ENCODE results near the gene SPECC1L.
"Not testable (repeated sequence)": the region's sequence is repeated elsewhere in the genome, so short reads cannot be mapped to it uniquely, and the experiment has no call there.

Gene SPECC1L

GRCh38 chr22:24270556-24271385 is at the start of gene SPECC1L:
Gene SPECC1L (plus strand): TSS chr22:24270831. CDS start chr22:24302232, 31,401 bp downstream.
- DNase-seq: peak; percentile 86

GRCh38 chr22:24224468-24224867 is 46.2 kb upstream of the SPECC1L start:
- no peak for DNase-seq

GRCh38 chr22:24225044-24225601 is 45.5 kb upstream of the SPECC1L start:
- no peak for DNase-seq

- no peak for DNase-seq
These were observed 44.7 kb upstream of the SPECC1L start for GRCh38 chr22:24225951-24226350.

- DNase-seq: peak; percentile 21
These were observed 39.5 kb upstream of the SPECC1L start for GRCh38 chr22:24230911-24231656.

- DNase-seq: no peak
These were observed 38.9 kb upstream of the SPECC1L start for GRCh38 chr22:24231706-24232105.

GRCh38 chr22:24232124-24232523 is 38.5 kb upstream of the SPECC1L start:
- no peak for DNase-seq

GRCh38 chr22:24232725-24233124 is 37.9 kb upstream of the SPECC1L start:
- no peak for DNase-seq

- DNase-seq: no peak
These were observed 37.4 kb upstream of the SPECC1L start for GRCh38 chr22:24233235-24233634.

GRCh38 chr22:24233816-24234215 is 36.8 kb upstream of the SPECC1L start:
- no peak for DNase-seq

GRCh38 chr22:24235315-24235714 is 35.3 kb upstream of the SPECC1L start:
- no peak for DNase-seq

GRCh38 chr22:24236656-24237055 is 34.0 kb upstream of the SPECC1L start:
- no peak for DNase-seq

- not testable (repeated sequence) for DNase-seq
These were observed 32.4 kb upstream of the SPECC1L start for GRCh38 chr22:24238101-24238694.

- DNase-seq: no peak
These were observed 30.2 kb upstream of the SPECC1L start for GRCh38 chr22:24240381-24240780.

GRCh38 chr22:24240985-24241692 is 29.5 kb upstream of the SPECC1L start:
- DNase-seq: not testable (repeated sequence)

GRCh38 chr22:24243417-24243816 is 27.2 kb upstream of the SPECC1L start:
- DNase-seq: not testable (repeated sequence)

- no peak for DNase-seq
These were observed 26.4 kb upstream of the SPECC1L start for GRCh38 chr22:24244144-24244787.

- not testable (repeated sequence) for DNase-seq
These were observed 25.6 kb upstream of the SPECC1L start, which contains the start of gene GGT5 for GRCh38 chr22:24245030-24245431. Gene GGT5 (minus strand): TSS chr22:24245082. CDS start chr22:24244725, 357 bp downstream.

GRCh38 chr22:24245584-24246561 is 24.8 kb upstream of the SPECC1L start:
- DNase-seq: not testable (repeated sequence)

- DNase-seq: no peak
These were observed 23.6 kb upstream of the SPECC1L start for GRCh38 chr22:24247011-24247507.
